ENCODE measurements around the gene DDX20. TPM values are rescaled to one million over a fixed set of nuclear protein-coding genes. Genes with fewer than 3 reads are reported as not detected.

The DDX20 gene
- polyA plus RNA-seq, 2 donors = 3.2 to 4.2 TPM

DNA sequence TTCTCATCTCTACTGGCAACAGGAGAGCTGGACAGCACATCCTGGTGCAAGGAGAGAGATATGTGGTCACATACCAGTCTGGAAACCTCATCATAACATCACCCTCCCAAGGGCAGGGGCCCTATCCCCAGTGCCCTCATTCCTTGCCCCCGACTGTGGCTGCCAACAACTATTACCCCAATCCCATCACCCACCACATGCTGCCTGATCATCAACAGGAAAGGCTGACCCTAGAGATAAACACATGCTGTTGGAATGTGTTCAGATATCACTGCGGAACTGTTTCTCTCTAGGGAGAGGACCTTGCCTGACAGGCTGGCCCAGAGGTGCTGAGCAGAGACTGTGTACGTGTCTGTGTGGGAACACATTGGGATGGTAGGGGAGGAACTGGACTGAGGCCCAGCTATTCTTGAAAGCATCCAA is 12.0 kb upstream of the DDX20 start:
- WGBS, 2 donors = 70 to 71% methylated on average over 3 of the region's 3 CpGs
- Histone ChIP-seq H3K4me3 (ENCODE audit: low read depth in 1 of 2, low read length in 2 of 2) (no peak overlapping the region), H3K4me1 (ENCODE audit: control insufficient read depth in 2 of 2, insufficient read depth in 2 of 2, low read length in 1 of 2) (peaks cover 0 to 2% of the 10 kb centered on the region in 2 donors), H3K27ac (ENCODE audit: low read depth in 2 of 2, low read length in 1 of 2) (no peak overlapping the region), H3K27me3 (ENCODE audit: control insufficient read depth in 1 of 2, insufficient read depth in 2 of 2, low read length in 2 of 2) (no peaks in the 10 kb centered on the region), H3K36me3 (ENCODE audit: control insufficient read depth in 2 of 2, insufficient read depth in 2 of 2, low read length in 1 of 2) (no peaks in the 10 kb centered on the region), H3K9me3 (ENCODE audit: control insufficient read depth in 2 of 2, insufficient read depth in 1 of 2, low read depth in 1 of 2, low read length in 1 of 2) (no peaks in the 10 kb centered on the region)

DNA sequence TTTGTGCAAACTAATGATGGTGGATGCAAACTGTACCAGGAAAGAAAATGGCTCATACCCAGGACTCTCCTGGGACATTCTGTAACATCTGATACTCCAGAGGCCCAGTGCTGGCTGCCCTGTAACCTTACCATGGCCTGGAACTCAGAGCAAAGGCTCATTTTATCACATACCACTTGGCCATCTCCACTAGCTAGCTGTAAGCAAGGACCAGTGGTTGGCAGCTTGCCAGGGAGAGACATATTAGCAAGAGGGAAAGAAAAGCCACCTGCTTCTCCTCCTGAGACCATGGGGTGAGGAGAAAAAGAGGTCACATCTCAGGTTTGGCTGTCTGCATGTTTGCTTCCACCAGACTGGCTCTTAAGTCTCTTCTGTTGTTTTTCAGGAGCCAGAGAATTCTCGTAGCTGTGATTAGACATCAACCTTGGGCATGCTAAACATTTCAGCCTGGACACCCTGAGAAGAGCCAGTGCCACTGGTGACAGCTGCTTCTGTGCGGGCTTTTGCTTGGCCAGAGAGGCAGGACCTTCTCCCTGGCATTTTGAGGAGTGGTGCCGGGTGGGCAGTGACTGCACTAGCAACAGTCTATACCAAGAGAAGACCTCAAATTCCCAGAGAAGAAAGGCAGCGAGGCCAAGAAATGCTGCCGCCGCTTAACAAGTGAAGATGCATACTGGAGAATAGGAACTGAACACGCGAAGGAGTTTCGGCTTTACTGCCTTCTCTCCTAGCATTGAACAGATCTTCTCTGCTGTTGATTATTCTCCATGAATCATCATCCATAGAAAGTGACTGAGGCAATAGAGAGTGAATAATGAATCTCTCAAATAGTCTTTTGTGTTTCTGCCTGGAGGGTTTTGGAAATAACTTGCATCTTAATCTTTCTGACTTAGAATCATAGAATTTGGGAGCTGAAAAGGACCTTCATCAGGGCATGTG is 9.8 kb upstream of the DDX20 start:
- Histone ChIP-seq H3K4me1 (ENCODE audit: control insufficient read depth in 2 of 2, insufficient read depth in 2 of 2, low read length in 1 of 2) (peaks cover 0 to 2% of the 10 kb centered on the region in 2 donors), H3K27ac (ENCODE audit: low read depth in 2 of 2, low read length in 1 of 2) (no peak overlapping the region), H3K36me3 (ENCODE audit: control insufficient read depth in 2 of 2, insufficient read depth in 2 of 2, low read length in 1 of 2) (no peaks in the 10 kb centered on the region), H3K9me3 (ENCODE audit: control insufficient read depth in 2 of 2, insufficient read depth in 1 of 2, low read depth in 1 of 2, low read length in 1 of 2) (no peaks in the 10 kb centered on the region), H3K27me3 (ENCODE audit: control insufficient read depth in 1 of 2, insufficient read depth in 2 of 2, low read length in 2 of 2) (no peaks in the 10 kb centered on the region), H3K4me3 (ENCODE audit: low read depth in 1 of 2, low read length in 2 of 2) (no peak overlapping the region)
- WGBS, 2 donors = 73 to 77% methylated on average over 9 of the region's 9 CpGs

DNA sequence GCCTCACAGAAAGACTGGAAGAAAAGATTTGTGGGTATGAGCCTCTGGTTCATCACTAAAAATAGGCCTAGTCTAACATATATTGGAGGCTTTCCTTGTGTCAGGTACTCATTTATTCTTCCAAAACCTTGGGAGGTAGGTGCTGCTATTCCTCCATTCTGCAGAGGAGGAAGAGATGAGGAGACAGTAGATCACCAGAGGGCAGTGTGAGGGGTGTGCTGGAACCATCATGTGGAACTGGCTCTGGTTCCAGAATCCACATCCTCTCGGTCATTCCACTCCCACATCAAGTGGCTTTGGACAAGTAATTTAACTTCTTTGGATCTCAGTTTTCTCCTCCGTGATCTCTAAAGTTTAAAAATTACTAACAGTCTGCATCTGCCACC is 9.1 kb upstream of the DDX20 start:
- Histone ChIP-seq H3K4me1 (ENCODE audit: control insufficient read depth in 2 of 2, insufficient read depth in 2 of 2, low read length in 1 of 2) (peaks cover 0 to 2% of the 10 kb centered on the region in 2 donors), H3K27me3 (ENCODE audit: control insufficient read depth in 1 of 2, insufficient read depth in 2 of 2, low read length in 2 of 2) (no peaks in the 10 kb centered on the region), H3K4me3 (ENCODE audit: low read depth in 1 of 2, low read length in 2 of 2) (no peak overlapping the region), H3K36me3 (ENCODE audit: control insufficient read depth in 2 of 2, insufficient read depth in 2 of 2, low read length in 1 of 2) (no peaks in the 10 kb centered on the region), H3K27ac (ENCODE audit: low read depth in 2 of 2, low read length in 1 of 2) (no peak overlapping the region), H3K9me3 (ENCODE audit: control insufficient read depth in 2 of 2, insufficient read depth in 1 of 2, low read depth in 1 of 2, low read length in 1 of 2) (no peaks in the 10 kb centered on the region)
- 69 to 71% methylated on average over 2 of the region's 2 CpGs for WGBS, 2 donors

DNA sequence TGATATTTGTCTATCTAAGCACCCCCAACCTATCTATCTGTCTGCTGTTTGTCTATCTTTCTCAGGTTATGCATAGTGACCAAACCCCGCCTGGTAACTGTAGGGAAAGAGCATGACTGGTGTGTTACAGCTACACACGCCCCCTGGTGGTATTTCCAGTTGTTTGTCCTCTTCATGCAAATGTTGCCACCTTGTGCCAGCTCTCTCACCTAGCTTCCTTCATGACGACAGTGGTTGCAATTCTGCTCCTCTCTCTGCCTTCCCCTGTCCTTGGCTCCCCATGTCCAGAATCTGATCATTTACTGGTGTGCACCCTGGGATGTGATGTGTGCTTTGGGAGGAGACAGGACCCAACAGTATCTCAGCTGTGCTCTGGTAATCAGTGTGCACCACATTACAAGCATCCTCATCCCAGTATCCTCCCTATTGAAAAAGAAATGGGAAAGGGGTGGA is 8.4 kb upstream of the DDX20 start:
- WGBS, 2 donors = 26 to 38% methylated on average over 3 of the region's 3 CpGs

DNA sequence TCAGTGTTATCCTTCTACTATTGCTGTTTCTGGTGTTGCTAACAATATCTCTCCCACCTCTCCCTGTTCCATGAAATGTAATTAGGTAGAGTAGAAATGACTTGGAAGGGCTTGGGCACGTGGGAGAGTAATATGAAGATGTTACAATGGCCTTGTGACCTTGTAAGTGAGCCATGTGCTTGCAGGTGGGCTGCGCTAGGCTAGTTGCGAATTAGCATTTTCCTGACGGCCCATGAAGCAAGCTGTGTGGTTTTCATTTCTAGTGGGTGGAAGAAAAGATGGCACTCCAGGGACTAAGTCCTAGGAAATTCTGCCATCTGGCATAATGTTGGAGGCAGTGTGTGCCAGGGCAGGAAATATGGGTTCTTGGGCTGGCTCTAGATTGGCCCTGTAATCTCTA is 7.8 kb upstream of the DDX20 start:
- Histone ChIP-seq H3K36me3 (ENCODE audit: control insufficient read depth in 2 of 2, insufficient read depth in 2 of 2, low read length in 1 of 2) (no peaks in the 10 kb centered on the region), H3K9me3 (ENCODE audit: control insufficient read depth in 2 of 2, insufficient read depth in 1 of 2, low read depth in 1 of 2, low read length in 1 of 2) (no peaks in the 10 kb centered on the region), H3K27ac (ENCODE audit: low read depth in 2 of 2, low read length in 1 of 2) (no peak overlapping the region), H3K27me3 (ENCODE audit: control insufficient read depth in 1 of 2, insufficient read depth in 2 of 2, low read length in 2 of 2) (no peaks in the 10 kb centered on the region), H3K4me3 (ENCODE audit: low read depth in 1 of 2, low read length in 2 of 2) (no peak overlapping the region), H3K4me1 (ENCODE audit: control insufficient read depth in 2 of 2, insufficient read depth in 2 of 2, low read length in 1 of 2) (peaks cover 0 to 2% of the 10 kb centered on the region in 2 donors)
- 90 to 93% methylated on average over 4 of the region's 4 CpGs for WGBS, 2 donors

More for the DNA sequence above, 8.4 kb upstream of the DDX20 start:
- no peaks in the 10 kb centered on the region for H3K9me3 ChIP-seq (ENCODE audit: control insufficient read depth in 2 of 2, insufficient read depth in 1 of 2, low read depth in 1 of 2, low read length in 1 of 2)
- peaks cover 0 to 2% of the 10 kb centered on the region in 2 donors for H3K4me1 ChIP-seq (ENCODE audit: control insufficient read depth in 2 of 2, insufficient read depth in 2 of 2, low read length in 1 of 2)
- no peak overlapping the region for H3K4me3 ChIP-seq (ENCODE audit: low read depth in 1 of 2, low read length in 2 of 2)
- no peaks in the 10 kb centered on the region for H3K27me3 ChIP-seq (ENCODE audit: control insufficient read depth in 1 of 2, insufficient read depth in 2 of 2, low read length in 2 of 2)
- H3K27ac ChIP-seq (ENCODE audit: low read depth in 2 of 2, low read length in 1 of 2) = no peak overlapping the region
- H3K36me3 ChIP-seq (ENCODE audit: control insufficient read depth in 2 of 2, insufficient read depth in 2 of 2, low read length in 1 of 2) = no peaks in the 10 kb centered on the region

DNA sequence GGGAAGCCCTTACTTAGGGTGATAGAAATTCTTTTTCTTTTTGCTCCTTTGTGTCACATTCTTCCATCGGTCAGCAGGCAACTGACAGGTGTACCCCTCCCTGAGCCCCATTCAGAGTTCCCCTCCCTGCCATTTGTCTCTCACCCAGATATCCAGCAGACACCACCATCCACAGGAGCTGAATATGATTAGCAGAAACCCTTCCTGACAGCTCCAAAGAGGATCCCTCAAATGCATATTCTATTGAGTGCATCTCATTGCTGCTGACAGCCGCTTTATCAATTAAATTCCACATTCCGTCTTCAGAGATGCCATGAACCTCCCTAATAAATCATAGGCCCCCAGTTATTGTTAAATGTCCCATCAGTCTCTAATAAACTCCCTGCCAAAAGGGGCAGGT is 6.1 kb upstream of the DDX20 start:
- Histone ChIP-seq H3K4me1 (ENCODE audit: control insufficient read depth in 2 of 2, insufficient read depth in 2 of 2, low read length in 1 of 2) (peaks cover 0 to 2% of the 10 kb centered on the region in 2 donors), H3K27ac (ENCODE audit: low read depth in 2 of 2, low read length in 1 of 2) (no peak overlapping the region), H3K9me3 (ENCODE audit: control insufficient read depth in 2 of 2, insufficient read depth in 1 of 2, low read depth in 1 of 2, low read length in 1 of 2) (no peaks in the 10 kb centered on the region), H3K27me3 (ENCODE audit: control insufficient read depth in 1 of 2, insufficient read depth in 2 of 2, low read length in 2 of 2) (no peaks in the 10 kb centered on the region), H3K36me3 (ENCODE audit: control insufficient read depth in 2 of 2, insufficient read depth in 2 of 2, low read length in 1 of 2) (no peaks in the 10 kb centered on the region), H3K4me3 (ENCODE audit: low read depth in 1 of 2, low read length in 2 of 2) (no peak overlapping the region)
- 86 to 94% methylated on average over 3 of the region's 3 CpGs for WGBS, 2 donors

DNA sequence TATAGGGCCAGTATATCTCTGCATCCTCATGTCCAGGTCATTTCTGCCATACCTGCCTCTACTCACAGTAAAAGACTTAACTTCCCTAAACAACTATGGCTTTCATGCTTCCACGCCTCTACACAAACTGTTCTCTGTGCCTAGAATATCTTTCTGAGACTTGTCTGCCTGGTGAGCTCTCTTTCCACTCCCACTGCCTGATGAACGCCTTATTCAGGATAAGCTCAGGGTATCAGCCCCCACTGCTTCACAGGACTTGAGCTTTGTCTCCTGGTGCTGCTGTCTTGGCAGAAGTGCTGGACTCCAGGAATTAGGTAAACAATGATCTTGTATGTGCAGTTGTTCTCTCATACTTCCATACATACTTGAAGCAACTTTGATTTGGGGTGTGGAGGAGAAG is 4.8 kb upstream of the DDX20 start:
- no peak overlapping the region for H3K27ac ChIP-seq (ENCODE audit: low read depth in 2 of 2, low read length in 1 of 2)
- no peak overlapping the region for H3K4me3 ChIP-seq (ENCODE audit: low read depth in 1 of 2, low read length in 2 of 2)
- 74 to 84% methylated on average over 2 of the region's 2 CpGs for WGBS, 2 donors
- no peaks in the 10 kb centered on the region for H3K36me3 ChIP-seq (ENCODE audit: control insufficient read depth in 2 of 2, insufficient read depth in 2 of 2, low read length in 1 of 2)
- peaks cover 0 to 2% of the 10 kb centered on the region in 2 donors for H3K4me1 ChIP-seq (ENCODE audit: control insufficient read depth in 2 of 2, insufficient read depth in 2 of 2, low read length in 1 of 2)
- H3K9me3 ChIP-seq (ENCODE audit: control insufficient read depth in 2 of 2, insufficient read depth in 1 of 2, low read depth in 1 of 2, low read length in 1 of 2) = no peaks in the 10 kb centered on the region
- H3K27me3 ChIP-seq (ENCODE audit: control insufficient read depth in 1 of 2, insufficient read depth in 2 of 2, low read length in 2 of 2) = no peaks in the 10 kb centered on the region

DNA sequence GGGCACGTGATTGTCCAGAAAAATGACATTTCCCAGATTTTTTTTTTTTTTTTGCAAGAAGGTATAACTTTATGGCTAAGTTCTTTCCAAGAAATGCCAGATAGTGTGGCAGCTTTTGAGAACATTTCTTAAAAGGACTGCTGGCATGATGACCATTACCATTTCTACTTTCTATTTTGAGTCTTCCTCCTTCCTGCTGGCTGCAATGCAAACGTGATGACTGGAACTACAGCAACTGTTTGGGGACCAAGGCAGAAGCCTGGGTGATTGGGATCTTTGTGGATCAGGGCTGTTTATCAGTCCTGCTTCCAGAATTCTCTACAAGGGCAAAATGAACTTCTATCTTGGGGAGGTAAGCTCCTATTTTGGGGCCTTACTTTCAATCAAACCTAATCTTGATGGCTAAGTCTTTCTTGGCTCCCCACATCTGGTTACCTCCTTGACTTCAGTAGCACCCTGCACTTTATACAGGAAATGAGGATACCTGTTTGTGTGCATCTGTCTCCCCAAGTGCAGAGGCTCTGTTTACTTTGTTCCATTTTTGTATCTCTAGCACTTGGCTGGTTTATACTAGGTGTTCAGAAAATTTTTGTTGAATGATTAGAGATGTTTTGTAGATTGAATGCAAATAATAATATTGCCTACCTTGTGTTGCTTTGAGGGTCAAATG is 3.7 kb upstream of the DDX20 start:
- H3K27ac ChIP-seq (ENCODE audit: low read depth in 2 of 2, low read length in 1 of 2) = no peak overlapping the region
- WGBS, 2 donors = 40 to 48% methylated on average over 2 of the region's 2 CpGs
- H3K9me3 ChIP-seq (ENCODE audit: control insufficient read depth in 2 of 2, insufficient read depth in 1 of 2, low read depth in 1 of 2, low read length in 1 of 2) = no peaks in the 10 kb centered on the region
- H3K27me3 ChIP-seq (ENCODE audit: control insufficient read depth in 1 of 2, insufficient read depth in 2 of 2, low read length in 2 of 2) = no peaks in the 10 kb centered on the region
- H3K4me3 ChIP-seq (ENCODE audit: low read depth in 1 of 2, low read length in 2 of 2) = no peak overlapping the region
- peaks cover 0 to 2% of the 10 kb centered on the region in 2 donors for H3K4me1 ChIP-seq (ENCODE audit: control insufficient read depth in 2 of 2, insufficient read depth in 2 of 2, low read length in 1 of 2)
- no peaks in the 10 kb centered on the region for H3K36me3 ChIP-seq (ENCODE audit: control insufficient read depth in 2 of 2, insufficient read depth in 2 of 2, low read length in 1 of 2)

DNA sequence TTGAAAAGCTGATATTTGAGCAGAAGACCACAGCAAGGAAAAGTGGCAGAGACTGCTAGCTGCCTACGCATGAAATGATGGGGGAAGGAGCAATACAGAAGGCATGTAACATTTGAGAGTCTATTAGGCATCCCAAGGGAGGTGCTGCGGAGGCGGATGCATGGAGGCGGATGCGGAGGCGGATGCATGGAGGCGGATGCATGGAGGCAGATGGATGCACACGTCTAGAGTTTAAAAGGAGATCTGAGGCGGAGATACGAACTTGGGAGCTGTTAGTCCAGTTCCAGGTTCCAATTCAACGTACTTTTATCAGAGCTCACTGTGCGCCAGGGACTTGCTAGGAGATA is 744 bp upstream of the DDX20 start:
- WGBS, 2 donors = 0 to 2% methylated on average over 12 of the region's 12 CpGs
- peak overlapping the region; percentile 76 to 90 for H3K4me3 ChIP-seq (ENCODE audit: low read depth in 1 of 2, low read length in 2 of 2)
- no peaks in the 10 kb centered on the region for H3K9me3 ChIP-seq (ENCODE audit: control insufficient read depth in 2 of 2, insufficient read depth in 1 of 2, low read depth in 1 of 2, low read length in 1 of 2)
- H3K27ac ChIP-seq (ENCODE audit: low read depth in 2 of 2, low read length in 1 of 2) = peak overlapping the region; percentile 95 to 96
- no peaks in the 10 kb centered on the region for H3K27me3 ChIP-seq (ENCODE audit: control insufficient read depth in 1 of 2, insufficient read depth in 2 of 2, low read length in 2 of 2)
- H3K4me1 ChIP-seq (ENCODE audit: control insufficient read depth in 2 of 2, insufficient read depth in 2 of 2, low read length in 1 of 2) = peaks cover 0 to 3% of the 10 kb centered on the region in 2 donors
- no peaks in the 10 kb centered on the region for H3K36me3 ChIP-seq (ENCODE audit: control insufficient read depth in 2 of 2, insufficient read depth in 2 of 2, low read length in 1 of 2)

Data from esophagus (tissue), 2 donors.